PC-3 (cell line): Measurements from ENCODE around the gene SCFD1.

Experiments
- CTCF ChIP-seq: fragments of 300-600 bp; sonication (generic); conservative IDR thresholded peaks from 2 replicates; pipeline ENCODE4 v1.5.1; 2017; ENCODE audit warnings: antibody characterized with exemption, low read depth, mild to moderate bottlenecking, low read length
- EZH2 ChIP-seq: fragments of 300-600 bp; sonication (generic); IDR thresholded peaks from one replicate; pipeline ENCODE4 v1.6.1; 2017; ENCODE audit warnings: antibody characterized with exemption, mild to moderate bottlenecking, low read length; ENCODE audit not compliant: unreplicated experiment
- EZH2phosphoT487 ChIP-seq: fragments of 300-600 bp; sonication (generic); IDR thresholded peaks from 2 replicates; pipeline ENCODE4 v1.6.1; 2018; ENCODE audit warnings: mild to moderate bottlenecking, antibody characterized with exemption, low read length, borderline replicate concordance

DNA sequence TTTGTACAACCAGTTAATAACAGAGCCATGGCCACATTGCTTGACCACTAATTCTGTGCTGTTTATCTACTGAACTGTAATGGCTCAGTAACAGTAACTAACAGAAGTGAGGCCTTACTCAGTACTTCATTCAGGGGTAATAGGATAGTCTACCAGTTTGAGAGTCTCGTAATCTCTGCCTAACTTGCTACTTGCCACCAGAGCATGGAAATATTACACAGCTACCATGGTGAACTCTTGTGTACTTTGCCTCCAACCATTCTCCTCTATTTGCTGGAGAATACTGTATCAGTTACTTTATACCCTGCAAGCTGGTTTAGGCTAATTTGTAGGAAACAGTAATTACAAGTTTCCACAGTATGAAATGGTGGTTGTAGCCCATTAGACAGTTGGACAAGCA, 10.6 kb downstream of the SCFD1 start:
- TF ChIP-seq EZH2 (no peak), CTCF (no peak), EZH2phosphoT487 (no peak)
